Breast epithelium (tissue), 4 donors: Measurements from ENCODE around the gene SMC4. TPM values are rescaled to one million over a fixed set of nuclear protein-coding genes. Genes with fewer than 3 reads are reported as not detected.
A peak's percentile ranks its signal among the peaks of the same experiment; 100 is the strongest.
"Not testable (repeated sequence)": the region's sequence is repeated elsewhere in the genome, so short reads cannot be mapped to it uniquely, and the experiment has no call there.

Source experiments
- DNase-seq, 2 donors: peaks; one replicate each; pipeline ENCODE4 v3.0.0-alpha.2; 2019; ENCODE audit warnings: low spot score in 2 of 2
- H3K27ac ChIP-seq, 2 donors: fragments of 200-600 bp; sonication (generic) in 1 of 2; one replicate each; pipeline ENCODE4 v1.5.1; 2016 to 2019; ENCODE audit warnings: mild to moderate bottlenecking in 1 of 2
- H3K27me3 ChIP-seq, 2 donors: fragments of 200-600 bp; sonication (generic) in 1 of 2; one replicate each; pipeline versions ENCODE4 v1.5.1 to v1.6.0; 2017 to 2019; ENCODE audit warnings: control low read depth in 1 of 2, mild to moderate bottlenecking in 1 of 2
- H3K36me3 ChIP-seq: fragments of 200-600 bp; one replicate; pipeline ENCODE4 v1.5.1; 2019
- H3K4me1 ChIP-seq, 2 donors: fragments of 200-600 bp; sonication (generic); one replicate each; pipeline ENCODE4 v1.5.1; 2016 to 2019; ENCODE audit warnings: control low read depth in 1 of 2
- H3K4me3 ChIP-seq, 3 donors: fragments of 200-600 bp; sonication (generic); 1 replicate in 2 of 3; 2 replicates in 1 of 3; pipeline ENCODE4 v1.5.1; 2016 to 2019; ENCODE audit warnings: mild to moderate bottlenecking in 3 of 3, moderate library complexity in 2 of 3
- H3K9me3 ChIP-seq, 2 donors: fragments of 200-600 bp; sonication (generic) in 1 of 2; one replicate each; pipeline ENCODE4 v1.5.1; 2016 to 2019; ENCODE audit warnings: control low read depth in 1 of 2
- POLR2A ChIP-seq: fragments of 450-650 bp; IDR thresholded peaks from one replicate; pipeline ENCODE4 v1.6.1; 2016; ENCODE audit warnings: antibody characterized with exemption, mild to moderate bottlenecking, moderate library complexity
- POLR2AphosphoS5 ChIP-seq, 3 donors: sonication (generic); formaldehyde crosslinking; IDR thresholded peaks; one replicate each; pipeline ENCODE4 v1.6.1; 2017; ENCODE audit warnings: antibody characterized with exemption in 3 of 3
- intact Hi-C: fragments of 100-400 bp; cut with DNase I; formaldehyde crosslinking; loops from one replicate; pipeline ENCODE4 v1.15.1; 2023; ENCODE audit warnings: low total_unique reads
- total RNA-seq, 3 donors: library from RNA; depleted of rRNA; stranded (reverse); fragments of >200 nt; gene quantifications; one replicate each; pipeline ENCODE4 v1.1.0, GENCODE V29; 2016
- TF ChIP-seq, protein P1 (sequence below), 3 donors: fragments of 450-650 bp; IDR thresholded peaks; one replicate each; pipeline ENCODE4 v1.5.1; 2016 to 2017; ENCODE audit warnings: antibody characterized with exemption in 3 of 3, mild to moderate bottlenecking in 3 of 3, moderate library complexity in 3 of 3

Gene SMC4
- 10 to 100 TPM; 17.1 to 30.3 (median 25.2) TPM for total RNA-seq

DNA sequence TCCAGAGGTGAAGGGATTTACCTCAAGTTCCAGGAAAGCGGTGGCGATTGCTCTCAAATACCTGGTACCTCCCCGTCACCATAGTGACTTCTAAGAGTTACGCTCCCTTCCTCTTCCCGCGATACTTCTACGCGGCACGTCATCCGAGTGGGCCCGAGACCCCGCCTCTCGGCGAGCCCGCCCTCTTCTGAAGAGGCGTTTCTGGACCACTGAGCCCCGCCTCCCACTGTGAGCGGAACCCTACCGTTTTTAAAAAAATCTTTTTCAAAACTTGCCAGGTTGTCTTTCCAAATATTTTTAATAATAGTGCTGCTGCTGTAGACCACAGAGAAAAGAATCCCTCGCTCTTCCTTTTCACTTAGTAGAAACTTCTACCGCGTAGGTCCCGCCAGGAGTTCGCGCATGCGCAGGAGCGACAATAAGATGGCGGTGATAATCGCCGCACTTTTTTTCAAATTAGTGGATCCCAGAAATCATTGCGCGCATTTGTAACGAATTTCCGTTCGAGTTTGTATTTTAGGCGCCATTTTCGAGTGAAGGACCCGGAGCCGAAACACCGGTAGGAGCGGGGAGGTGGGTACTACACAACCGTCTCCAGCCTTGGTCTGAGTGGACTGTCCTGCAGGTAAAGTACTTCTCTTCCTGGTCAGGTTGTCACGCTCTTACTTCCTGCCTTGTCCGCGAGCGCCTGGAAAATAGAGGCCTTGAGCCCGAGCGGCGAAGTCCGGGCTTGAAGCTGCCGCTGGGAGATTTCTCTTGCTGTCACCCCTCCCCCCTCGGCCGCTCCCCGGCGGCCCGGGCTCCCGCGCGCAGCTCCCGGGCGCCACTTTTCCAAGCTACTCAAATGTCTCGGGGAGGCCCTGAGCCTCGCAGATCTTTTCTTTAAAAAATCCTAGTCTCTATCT, at the start of gene SMC4, which contains the start of gene IFT80:
TSS of gene SMC4 (plus strand) at position 526 of the 905 bp plus-strand sequence. CDS start 1,177 bp downstream, outside the sequence.
TSS of gene IFT80 (minus strand) at position 101 of the 905 bp plus-strand sequence. CDS start 14,625 bp downstream, outside the sequence.
- TF ChIP-seq POLR2AphosphoS5 (IDR thresholded peaks at IDR 0.05) (peak; percentile 19 to 66 (median 33)), POLR2A (no peak)
- TF ChIP-seq, protein P1, sequence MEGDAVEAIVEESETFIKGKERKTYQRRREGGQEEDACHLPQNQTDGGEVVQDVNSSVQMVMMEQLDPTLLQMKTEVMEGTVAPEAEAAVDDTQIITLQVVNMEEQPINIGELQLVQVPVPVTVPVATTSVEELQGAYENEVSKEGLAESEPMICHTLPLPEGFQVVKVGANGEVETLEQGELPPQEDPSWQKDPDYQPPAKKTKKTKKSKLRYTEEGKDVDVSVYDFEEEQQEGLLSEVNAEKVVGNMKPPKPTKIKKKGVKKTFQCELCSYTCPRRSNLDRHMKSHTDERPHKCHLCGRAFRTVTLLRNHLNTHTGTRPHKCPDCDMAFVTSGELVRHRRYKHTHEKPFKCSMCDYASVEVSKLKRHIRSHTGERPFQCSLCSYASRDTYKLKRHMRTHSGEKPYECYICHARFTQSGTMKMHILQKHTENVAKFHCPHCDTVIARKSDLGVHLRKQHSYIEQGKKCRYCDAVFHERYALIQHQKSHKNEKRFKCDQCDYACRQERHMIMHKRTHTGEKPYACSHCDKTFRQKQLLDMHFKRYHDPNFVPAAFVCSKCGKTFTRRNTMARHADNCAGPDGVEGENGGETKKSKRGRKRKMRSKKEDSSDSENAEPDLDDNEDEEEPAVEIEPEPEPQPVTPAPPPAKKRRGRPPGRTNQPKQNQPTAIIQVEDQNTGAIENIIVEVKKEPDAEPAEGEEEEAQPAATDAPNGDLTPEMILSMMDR (IDR thresholded peaks at IDR 0.05): no peak
- H3K4me3 ChIP-seq: peak within 1 kb of the TSS; percentile 72 to 82 (median 78)
- peak; percentile 94 to 95 for DNase-seq
- H3K4me1 ChIP-seq: peaks cover 0 to 6% of the 10 kb centered on the region in 2 donors
- H3K36me3 ChIP-seq: no peaks in the 10 kb centered on the region
- peak within 1 kb of the TSS; percentile 87 to 92 for H3K27ac ChIP-seq
- H3K9me3 ChIP-seq: no peaks in the 10 kb centered on the region
- H3K27me3 ChIP-seq: no peaks in the 10 kb centered on the region
- intact Hi-C loops: no loop called here

DNA sequence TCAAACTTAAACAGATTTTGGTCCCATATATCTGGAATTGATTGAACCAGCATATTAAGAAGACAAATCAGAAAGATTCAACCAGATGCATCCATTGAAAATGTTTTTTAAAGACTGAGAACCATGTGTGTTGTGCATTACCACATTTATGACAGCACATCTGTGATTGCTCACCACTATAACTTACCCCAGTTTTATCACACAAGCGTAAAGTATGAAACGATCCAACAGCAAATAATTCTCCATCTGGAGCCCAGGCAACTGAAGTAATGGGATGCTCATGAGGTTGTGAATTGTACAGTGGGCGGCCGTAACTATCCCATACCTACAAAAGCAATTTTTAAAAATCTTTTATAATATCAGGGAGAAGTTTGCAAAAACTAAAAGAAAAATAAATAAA, 43.6 kb upstream of the SMC4 start:
- Histone ChIP-seq H3K4me1 (no peaks in the 10 kb centered on the region), H3K27ac (no peak overlapping the region), H3K4me3 (no peak overlapping the region), H3K9me3 (no peaks in the 10 kb centered on the region), H3K36me3 (peaks cover 6% of the 10 kb centered on the region), H3K27me3 (no peaks in the 10 kb centered on the region)
- intact Hi-C loops: no loop called here
- no peak for DNase-seq
- TF ChIP-seq POLR2A: no peak
- TF ChIP-seq, protein P1 (IDR thresholded peaks at IDR 0.05): no peak

DNA sequence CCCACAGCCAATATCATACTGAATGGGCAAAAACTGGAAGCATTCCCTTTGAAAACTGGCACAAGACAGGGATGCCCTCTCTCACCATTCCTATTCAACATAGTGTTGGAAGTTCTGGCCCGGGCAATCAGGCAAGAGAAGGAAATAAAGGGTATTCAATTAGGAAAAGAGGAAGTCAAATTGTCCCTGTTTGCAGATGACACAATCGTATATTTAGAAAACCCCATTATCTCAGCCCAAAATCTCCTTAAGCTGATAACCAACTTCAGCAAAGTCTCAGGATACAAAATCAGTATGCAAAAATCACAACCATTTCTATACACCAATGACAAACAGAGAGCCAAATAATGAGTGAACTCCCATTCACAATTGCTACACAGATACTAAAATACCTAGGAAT, 36.6 kb upstream of the SMC4 start:
- H3K27ac ChIP-seq, H3K9me3 ChIP-seq, H3K4me3 ChIP-seq, intact Hi-C loops, DNase-seq, H3K36me3 ChIP-seq, H3K27me3 ChIP-seq, H3K4me1 ChIP-seq: not testable (repeated sequence)

DNA sequence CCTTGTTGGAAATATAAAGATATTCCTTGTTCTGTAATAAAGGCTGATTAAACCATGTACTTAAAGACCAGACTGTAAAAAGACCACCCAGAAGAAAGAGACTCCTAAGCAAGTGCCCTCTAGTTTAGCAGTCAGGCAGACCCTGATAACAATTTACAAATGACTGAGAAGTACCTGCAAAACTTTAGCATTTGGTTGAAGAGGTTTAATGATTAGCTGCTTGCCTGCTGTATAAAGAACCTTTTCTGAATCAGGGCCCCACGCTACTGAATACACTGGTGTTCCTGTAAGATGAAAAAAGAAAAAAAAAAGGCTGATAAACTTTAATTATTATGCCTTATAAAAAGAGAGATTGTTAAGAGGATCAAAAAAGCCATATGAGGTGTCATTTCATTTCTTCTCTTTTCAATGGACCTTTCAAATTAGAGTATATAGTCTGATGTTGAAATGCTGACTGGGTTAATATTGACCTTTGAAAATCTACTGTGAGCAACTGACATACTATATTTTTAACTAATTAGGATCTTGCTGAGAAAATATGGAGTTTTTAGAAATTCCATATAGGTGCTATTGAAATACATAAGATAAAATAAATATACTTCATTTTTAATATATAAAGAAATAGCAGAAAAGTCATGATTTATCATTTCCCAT, 33.5 kb upstream of the SMC4 start:
- H3K4me1 ChIP-seq: no peaks in the 10 kb centered on the region
- intact Hi-C loops: no loop called here
- no peak for DNase-seq
- no peaks in the 10 kb centered on the region for H3K27me3 ChIP-seq
- no peak overlapping the region for H3K4me3 ChIP-seq
- no peaks in the 10 kb centered on the region for H3K9me3 ChIP-seq
- no peak for TF ChIP-seq POLR2AphosphoS5 (IDR thresholded peaks at IDR 0.05)
- TF ChIP-seq, protein P1 (IDR thresholded peaks at IDR 0.05): no peak
- no peak for TF ChIP-seq POLR2A
- no peak overlapping the region for H3K27ac ChIP-seq
- H3K36me3 ChIP-seq: no peaks in the 10 kb centered on the region

DNA sequence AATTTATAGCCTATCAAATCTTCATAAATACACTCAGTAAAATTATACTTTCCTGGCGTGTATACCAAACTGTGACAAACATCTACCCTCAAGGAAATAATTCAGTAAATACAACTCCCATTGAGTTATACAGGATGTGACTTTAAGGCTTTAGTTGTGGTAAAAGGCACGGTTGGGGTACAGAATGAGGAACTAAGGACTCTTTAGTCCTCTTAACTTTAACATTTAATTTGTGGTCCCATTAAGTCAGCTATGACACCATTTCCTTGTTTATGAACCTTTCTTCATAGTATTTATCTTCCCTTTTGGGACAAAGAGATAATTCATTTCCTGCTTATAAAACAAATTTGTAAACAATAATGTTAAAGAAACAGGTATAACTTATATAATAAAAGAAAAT, 30.6 kb upstream of the SMC4 start:
- Histone ChIP-seq H3K27me3 (no peaks in the 10 kb centered on the region), H3K9me3 (no peaks in the 10 kb centered on the region), H3K4me1 (no peaks in the 10 kb centered on the region), H3K36me3 (no peaks in the 10 kb centered on the region), H3K4me3 (no peak overlapping the region), H3K27ac (no peak overlapping the region)
- TF ChIP-seq POLR2A (no peak), POLR2AphosphoS5 (IDR thresholded peaks at IDR 0.05) (no peak)
- TF ChIP-seq, protein P1 (IDR thresholded peaks at IDR 0.05): no peak
- no peak for DNase-seq
- intact Hi-C loops: no loop called here
